Endothelial cell of hepatic sinusoid (primary cell): Measurements from ENCODE around the gene PBX4.
"Not testable (repeated sequence)": the region's sequence is repeated elsewhere in the genome, so short reads cannot be mapped to it uniquely, and the experiment has no call there.

ENCODE experiments used
- in situ Hi-C: cut with HindIII; loops from 2 replicates; pipeline ENCODE4 v1.10.0; 2017; ENCODE audit warnings: low sequenced_read_pairs

PBX4 gene

DNA sequence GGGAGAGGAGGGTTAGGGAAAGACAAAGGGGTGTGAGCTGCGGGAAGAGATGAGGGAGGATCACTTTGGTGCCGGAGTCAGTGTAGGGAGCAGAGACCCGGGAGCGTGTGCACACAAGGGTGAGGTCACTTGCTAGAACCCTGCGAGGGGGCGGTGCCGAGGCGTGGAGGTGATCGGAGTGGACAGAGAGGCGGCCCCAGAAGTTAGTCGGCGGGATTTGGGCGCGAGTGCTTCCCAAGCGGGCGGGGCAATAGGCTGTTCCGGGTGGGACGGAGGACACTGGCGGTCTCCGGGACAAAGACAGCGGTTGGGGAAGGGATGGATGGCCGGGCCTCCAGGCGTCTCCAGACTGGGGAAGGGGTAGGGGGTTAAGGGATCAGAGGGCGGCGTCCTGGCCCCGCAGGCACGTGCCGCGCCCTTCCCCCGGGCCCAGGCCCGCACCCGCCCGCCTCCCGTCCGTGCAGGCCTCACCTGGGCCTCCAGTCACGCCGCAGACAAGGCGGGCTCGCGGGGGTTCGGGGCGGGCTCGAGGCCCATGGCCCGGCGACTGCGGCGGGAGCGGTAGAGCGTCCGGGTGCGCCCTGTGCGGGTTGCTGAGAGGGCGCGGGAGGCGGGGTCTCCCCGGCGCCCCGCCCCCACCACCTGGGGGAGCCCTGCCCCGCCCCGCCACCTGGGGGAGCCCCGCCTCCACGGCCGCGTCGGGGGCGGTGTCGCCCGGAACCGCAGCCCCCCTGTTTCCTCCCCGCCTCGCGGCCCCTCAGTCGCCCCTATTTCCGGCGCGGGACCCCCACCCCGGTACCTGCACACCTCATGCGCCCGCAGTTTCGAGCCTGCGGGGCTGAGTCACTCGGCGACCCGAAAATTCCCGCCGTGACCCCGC, 9.4 kb upstream of the PBX4 start, which contains the start of gene LPAR2:
TSS of gene LPAR2 (minus strand) at position 600 of the 880 bp plus-strand sequence. CDS start 945 bp downstream, outside the sequence.
- in situ Hi-C loops: no loop called here

DNA sequence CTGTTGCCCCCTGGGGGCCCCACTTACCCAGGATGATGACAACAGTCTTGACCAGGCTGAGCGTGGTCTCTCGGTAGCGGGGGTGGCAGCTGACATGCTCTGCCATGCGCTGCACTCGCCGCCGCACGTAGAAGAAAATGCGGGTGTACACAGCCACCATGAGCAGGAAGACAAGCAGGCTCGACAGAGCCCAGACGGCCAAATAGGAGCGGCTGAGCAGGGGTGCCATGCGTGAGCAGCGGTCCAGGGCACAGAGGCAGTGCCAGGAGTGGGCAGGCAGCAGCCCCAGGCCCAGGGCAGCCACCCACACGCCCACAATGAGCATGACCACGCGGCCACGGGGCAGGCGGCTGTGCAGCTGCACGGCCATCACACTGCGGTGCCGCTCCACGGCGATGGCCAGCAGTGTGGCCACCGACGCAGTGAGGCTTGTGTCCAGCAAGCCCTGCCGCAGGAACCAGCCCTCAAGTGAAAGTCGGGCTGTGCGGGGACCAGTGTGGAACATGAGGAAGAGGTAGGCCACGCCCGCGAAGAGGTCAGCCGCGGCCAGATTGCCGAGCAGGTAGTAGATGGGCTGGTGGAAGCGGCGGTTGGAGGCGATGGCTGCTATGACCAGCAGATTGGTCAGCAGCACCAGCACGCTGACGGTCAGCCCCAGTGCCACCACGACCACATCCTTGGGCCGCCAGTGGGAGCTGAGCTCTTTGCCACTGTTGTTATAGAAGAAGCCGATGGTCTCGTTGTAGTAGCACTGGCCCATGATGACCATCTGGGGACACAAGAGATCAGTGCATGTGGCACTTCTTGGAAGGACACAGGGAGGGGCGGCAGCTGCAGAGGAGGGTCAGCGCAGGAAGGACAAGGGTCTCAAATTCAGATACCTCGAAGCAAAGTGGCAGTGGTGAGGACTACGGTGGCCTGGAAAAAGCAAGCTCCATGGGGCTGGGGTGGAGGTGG, 8.3 kb upstream of the PBX4 start:
- in situ Hi-C loops: no loop called here

DNA sequence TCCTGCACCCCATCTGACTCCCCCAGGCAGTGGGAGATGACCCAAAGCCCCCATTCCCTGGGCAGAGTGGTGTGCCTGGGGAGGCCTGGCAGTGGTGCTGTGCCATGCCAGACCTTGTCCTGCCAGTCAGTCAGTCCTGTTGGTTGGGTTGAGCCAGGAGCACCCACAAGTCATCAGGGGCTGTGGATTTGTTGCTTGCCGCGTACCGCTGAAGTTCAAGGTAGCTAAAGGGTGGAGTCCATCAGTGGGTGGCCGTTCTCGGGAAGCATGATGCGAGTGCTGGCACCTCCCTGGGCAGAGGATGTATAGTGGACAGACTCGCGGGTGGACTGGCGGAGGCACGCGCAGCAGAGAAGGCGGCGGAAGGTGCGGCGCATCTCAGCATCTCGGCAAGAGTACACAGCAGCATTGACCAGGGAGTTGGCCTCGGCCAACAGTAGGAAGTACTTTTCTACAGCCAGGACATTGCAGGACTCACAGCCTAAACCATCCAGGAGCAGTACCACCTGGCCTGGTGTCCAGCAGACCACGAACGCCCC, 5.6 kb upstream of the PBX4 start:
- in situ Hi-C loops: no loop called here

DNA sequence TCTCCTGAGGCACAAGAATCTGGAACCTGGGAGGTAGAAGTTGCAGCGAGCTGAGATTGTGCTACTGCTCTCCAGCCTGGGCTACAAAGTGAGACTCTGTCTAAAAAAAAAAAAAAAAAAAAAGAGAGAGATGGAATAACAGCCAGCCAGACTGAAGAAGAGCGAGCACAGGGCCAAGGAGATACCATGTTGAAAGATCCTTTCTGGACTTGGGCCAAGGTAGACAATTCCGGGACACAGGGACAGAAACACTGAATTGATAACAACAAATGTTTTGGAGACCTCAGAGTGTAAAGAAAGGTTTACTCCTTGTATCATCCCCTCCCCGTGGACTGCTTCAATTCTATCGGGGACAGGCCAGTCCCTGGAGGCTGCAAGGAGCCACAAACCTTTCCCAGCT, 4.9 kb upstream of the PBX4 start:
- in situ Hi-C loops: no loop called here

DNA sequence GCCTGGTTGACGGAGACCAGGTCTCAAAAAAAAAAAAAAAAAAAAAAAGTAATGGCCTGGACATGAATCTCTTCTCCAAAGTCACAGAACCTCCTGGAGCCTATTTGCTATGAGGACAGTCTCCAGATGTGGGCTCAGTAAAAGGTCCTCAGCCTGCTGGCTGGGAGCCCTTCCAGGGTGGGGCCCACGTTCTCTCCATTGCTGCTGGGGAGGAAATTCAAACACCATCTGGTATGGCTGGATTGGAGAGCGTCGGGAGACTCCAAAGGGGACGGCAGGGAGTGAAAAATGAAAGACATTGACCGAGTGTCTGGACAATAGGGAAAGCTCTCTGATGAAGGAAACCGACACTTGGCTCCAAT, 1.3 kb upstream of the PBX4 start:
- in situ Hi-C loops: no loop called here

DNA sequence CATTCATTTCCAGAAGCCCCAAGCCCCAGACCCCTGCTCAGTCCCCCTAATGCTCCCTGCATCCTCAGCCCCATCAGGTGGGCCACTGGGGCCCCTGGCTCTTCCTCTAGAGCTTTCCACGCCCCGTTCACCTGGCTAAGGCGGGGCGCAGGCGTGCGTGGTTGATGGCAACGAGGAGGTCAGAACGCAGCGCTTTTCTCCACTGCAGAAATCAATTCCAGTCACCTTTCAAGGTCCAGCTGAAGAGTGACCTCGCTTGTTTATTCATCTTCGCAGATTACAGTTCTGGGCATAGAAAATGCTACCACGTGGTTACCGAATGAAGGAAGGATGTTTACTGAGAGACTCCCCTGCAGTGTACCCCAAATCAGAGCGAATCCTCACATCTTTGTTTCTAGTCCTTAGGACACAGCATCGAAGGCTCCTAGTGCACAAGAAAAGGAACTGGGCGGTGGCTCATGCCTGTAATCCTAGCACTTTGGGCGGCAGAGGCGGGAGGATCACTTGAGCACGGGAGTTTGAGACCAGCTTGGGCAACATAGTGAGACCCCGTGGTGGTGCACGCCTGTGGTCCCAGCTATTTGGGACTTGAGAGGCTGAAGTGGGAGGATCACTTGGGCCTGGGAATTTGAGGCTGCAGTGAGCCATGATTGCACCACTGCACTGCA, 828 bp upstream of the PBX4 start:
- in situ Hi-C loops: no loop called here

DNA sequence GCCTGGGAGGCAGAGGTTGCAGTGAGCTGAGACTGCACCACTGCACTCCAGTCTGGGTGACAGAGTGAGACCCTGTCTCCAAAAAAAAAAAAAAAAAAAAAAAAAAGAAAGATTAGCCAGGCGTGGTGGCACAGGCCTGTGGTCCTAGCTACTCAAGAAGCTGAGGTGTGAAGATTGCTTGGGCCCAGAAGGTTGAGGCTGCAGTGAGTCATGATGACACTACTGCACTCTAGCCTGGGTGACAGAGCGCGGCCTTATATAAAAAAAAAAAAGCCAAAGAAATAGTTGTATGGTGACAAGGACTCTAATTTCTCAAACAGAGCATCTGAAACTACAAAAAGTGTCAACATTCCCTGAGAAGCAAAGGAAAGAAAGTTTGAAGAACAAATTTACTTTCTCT, 3.4 kb downstream of the PBX4 start:
- in situ Hi-C loops: no loop called here

DNA sequence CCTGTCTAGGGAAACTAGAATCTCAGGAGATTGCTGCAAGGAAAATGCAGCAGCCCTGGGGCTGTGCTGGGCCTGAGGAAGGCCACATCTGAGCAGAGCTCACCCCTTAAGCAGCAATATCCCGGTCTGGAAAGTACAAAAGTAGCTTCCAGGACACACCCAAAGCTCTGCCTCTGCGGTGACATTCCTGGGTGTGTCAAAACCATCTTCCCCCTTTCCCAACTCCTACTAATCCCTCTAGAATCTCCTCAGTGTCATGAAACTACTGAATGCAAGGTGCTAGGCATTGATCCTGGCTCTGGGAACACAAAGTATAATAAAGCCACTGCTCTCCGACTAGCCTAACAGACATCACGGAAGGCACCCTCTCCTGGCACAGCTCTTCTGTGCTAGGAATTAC, 5.0 kb downstream of the PBX4 start:
- in situ Hi-C loops: no loop called here

DNA sequence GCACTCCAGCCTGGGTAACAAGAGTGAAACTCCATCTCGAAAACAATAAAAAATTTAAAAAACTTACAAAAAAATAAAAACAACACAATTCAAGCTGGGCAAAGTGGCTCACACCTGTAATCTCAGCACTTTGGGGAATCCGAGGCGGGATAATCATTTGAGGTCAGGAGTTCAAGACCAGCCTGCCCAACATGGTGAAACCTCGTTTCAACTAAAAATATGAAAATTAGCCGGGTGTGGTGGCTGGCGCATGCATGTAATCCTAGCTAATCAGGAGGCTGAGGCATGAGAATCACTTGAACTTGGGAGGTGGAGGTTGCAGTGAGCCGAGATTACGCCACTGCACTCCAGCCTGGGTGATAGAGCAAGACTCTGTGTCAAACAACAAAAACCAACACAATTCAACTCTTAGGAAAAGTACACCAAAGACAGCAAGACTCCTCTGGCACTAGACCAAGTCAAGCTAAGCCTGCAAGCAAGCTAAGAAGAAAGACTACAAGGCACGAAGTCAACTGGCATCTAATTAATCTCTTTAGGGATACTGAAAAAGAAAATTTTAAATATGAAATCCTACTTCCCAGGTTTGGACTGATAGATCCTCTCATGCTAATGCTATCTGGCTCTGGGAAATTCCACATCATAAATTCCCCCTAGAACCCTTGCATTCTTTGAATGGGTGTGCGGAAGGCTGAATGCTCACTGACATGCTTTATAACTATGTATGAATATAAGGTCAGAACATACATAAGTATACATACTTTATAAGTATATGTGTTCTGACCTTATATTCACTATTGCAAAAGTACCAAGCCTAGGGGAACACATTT, 7.9 kb downstream of the PBX4 start:
- in situ Hi-C loops: no loop called here

DNA sequence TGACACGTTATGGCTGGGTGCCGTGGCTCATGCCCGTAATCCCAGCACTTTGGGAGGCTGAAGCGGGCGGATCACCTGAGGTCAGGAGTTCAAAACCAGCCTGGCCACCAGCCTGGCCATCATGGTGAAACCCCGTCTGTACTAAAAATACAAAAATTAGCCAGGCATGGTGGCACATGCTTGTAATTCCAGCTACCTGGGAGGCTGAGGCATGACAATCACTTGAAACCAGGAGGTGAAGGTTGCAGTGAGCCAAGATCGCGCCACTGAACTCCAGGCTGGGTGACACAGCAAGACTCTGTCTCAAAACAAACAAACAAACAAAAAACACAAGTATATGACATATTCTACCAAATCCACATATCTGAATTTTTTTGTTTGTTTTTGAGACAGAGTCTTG, 11.8 kb downstream of the PBX4 start:
- in situ Hi-C loops: not testable (repeated sequence)

DNA sequence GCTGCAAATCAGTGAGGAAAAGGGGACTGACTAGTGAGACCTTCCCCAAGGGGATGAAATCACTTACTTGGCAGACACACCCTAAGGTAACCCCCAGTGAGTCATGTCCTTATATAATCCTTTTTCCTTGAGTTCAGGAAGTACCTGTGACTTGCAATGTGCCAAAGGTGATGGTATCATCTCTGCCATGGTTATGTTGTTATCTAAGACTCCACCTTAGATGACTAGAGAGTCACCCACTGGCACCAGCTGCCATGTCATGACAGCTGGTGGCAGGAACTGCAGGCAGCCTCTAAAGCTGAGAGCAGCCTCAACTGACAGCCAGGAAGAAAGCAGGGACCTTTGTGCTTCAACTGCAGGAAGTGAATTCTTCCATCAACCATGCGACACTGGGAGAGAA, 12.5 kb downstream of the PBX4 start:
- in situ Hi-C loops: no loop called here

DNA sequence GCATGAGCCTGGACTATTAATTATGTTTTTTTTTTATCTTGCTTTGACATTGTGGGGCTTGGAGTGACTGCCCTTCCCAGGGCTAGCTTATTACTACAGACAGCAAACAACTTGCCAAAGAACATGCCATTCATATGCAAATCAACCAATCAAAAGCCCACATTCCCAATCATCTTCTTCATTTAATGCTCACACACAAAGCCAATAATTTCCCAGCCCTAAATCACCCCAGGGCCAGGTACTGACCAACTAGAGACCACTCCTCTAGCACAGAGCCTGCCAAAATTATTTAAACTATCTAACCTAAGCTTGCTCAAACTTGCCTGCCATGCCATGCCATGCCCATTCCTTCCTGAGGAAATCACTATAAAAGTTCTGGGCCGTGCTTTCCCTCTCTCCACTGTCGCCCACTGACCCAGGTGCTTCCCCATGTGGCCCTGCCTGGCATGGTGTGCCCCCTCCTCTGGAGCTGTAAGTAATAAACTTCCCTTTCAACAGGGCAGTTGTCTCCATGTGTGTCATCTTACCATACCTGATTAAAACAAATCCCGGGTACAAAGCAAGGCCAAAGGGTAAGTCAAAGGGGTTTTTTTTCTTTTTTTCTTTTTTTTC, 15.7 kb downstream of the PBX4 start:
- in situ Hi-C loops: no loop called here

DNA sequence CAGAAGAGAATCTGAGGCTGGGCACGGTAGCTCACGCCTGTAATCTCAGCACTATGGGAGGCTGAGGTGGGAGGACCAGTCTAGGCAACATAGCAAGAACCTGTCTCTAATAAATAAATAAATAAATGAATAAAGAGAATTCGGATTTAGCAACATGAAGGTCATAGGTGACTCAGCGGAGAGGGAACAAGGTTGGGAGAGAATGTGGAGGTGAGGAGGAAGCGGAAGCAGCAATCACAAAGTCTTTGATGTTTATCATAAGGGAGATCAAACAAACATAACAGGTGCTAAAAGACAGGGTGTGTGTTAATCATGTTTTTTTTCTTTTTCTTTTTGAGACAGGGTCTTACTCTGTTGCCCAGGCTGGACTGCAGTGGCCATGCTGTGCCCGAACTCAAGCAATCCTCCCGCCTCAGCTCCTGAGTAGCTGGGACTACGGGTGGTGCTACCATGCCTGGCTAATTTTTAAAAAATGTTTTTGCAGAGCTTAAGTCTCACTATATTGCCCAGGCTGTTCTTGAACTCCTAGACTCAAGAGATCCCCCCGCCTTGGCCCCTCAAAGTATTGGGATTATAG, 16.3 kb downstream of the PBX4 start:
- in situ Hi-C loops: no loop called here

DNA sequence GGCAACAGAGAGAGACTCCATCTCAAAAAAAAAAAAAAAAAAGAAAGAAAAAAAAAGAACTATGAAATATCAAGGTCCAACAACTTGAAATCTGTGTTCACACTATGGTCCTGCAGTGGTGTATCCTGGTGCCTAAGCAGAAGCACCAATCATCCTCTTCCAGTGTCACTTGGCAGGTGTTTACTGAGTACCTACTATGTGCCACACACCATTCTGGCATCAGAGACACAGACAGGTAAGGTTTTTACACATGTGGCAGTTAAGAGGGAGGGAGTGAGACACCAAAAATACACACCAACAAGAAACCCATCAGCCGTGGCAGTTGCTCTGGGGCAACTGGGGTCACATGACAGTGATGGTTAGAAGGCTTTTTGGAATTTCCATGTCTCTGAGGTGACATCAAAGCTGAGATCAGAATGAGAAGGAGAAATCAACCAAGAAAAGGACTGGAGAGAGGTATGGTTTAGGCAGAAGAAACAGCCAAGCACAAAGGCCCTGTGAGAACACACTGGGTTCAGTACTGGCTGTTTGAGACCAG, 17.6 kb downstream of the PBX4 start:
- in situ Hi-C loops: no loop called here

DNA sequence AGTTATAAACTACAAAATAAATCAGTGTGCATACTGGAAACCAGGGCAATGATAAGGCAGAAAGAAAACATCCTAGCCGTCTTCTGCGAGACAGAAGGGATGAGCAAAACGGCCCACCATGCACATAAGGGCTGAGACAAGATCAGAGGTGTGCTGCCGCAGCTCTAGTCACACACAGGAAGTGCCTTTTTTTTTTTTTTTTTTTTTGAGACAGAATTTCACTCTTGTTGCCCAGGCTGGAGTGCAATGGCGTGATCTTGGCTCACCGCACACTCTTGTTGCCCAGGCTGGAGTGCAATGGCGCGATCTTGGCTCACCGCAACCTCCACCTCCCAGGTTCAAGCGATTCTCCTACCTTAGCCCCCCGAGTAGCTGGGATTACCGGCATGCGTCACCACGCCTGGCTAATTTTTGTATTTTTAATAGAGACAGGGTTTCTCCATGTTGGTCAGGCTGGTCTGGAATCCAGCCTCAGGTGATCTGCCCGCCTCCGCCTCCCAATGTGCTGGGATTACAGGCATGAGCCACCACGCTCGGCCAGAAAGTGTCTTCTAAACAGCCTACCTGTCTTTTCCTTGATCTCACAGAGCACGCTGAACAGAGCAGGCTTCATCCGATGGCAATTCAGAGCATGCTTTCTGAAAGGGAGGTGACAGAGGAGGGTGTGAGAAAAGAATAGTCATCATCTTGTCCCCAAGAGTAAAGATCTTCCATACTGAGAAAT, 19.6 kb downstream of the PBX4 start:
- in situ Hi-C loops: not testable (repeated sequence)

DNA sequence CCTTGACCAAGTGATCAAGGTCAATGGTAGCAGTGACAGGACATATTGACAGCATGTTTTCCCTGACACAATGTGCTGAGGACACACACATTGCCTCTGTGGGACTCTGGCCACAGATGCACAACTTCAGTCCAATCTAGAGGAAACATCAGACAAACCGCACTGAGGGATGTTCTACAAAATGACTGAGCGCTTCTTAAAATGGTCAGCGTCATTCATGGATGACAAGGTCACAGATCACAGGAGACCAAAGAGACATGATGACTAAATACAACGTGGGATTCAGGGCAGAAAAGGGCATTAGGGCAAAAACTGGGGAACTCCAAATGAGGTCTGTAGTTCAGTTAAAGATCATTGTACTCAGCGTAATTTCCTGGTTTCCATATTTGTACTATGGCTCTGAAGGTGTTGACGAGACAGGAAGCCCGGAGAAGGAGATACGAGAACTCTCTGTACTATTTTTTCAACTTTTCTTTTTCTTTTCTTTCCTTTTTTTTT, 20.6 kb downstream of the PBX4 start:
- in situ Hi-C loops: no loop called here

DNA sequence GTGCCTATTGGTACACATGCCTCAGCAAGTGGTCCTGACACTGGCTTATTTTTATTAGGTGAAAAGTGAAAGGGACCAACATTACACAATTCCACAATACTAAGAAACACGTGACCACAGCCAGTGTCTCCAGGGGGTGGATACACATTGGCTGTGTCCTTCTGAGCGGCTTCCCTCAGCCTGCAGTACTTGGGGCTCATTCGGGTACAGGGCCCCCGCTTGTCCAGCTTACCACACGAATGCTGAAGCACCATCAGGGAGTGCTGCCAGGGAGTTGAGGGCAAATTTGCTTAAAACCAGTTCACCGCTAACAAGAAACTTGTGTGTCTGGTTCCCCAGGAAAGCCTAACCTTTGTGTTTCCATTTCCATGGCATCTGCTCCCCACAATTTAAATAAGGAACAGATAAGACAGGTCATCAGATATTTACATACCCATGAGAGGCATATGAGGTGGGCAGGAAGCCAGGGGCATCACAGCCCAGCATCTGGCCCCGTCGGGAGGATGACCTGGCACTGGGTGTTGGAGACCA, 23.3 kb downstream of the PBX4 start:
- in situ Hi-C loops: no loop called here

DNA sequence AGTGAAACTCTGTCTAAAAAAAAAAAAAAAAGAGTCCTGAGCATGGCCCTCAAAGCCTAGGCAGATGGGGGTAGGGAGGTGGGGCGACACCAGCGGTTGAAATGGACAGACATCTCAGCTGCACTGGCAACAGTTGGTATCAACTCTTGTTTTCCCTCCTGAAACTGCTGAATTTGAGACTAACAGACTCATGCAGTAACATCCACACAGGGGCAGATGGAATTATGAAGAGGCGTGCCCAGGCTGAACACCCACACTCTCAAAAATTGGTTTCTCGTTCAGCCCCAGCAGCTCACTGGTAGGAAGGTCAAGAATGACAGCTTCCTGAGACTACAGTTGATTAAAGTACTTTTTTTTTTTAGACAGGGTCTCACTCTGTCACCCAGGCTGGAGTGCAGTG, 24.1 kb downstream of the PBX4 start:
- in situ Hi-C loops: loop anchor here (5.0 kb wide), 2 partner anchors 62 to 68 kb away; partner anchors contain the start of gene ATP13A1
